HepG2 (cell line): ENCODE data around the gene TOP1. TPM values are rescaled to one million over a fixed set of nuclear protein-coding genes. Genes with fewer than 3 reads are reported as not detected.

Experiments used
- ATAC-seq: fragments of 200-7000 bp; cut with Tn5 transposase; 3 replicates; pipeline ENCODE4 v1.9.1; 2020; ENCODE audit warnings: mild to moderate bottlenecking, moderate library complexity
- BruUV-seq: library from RNA; stranded (reverse); fragments of 400-500 nt; replicated peaks from 2 replicates; lab custom pipeline; 2021; lab: Mats Ljungman, UMichigan
- CTCF ChIA-PET: fragments of 300-600 bp; formaldehyde crosslinking; extraction: SDS; loops from one replicate; lab custom pipeline; 2021; ENCODE audit warnings: low total read pairs, inconsistent platforms, low intra/inter-chr PET ratio; lab: Yijun Ruan, JAX
- POLR2A ChIA-PET: fragments of 350-600 bp; sonication (Branson Sonifier 250); formaldehyde crosslinking; loops from one replicate; lab custom pipeline; 2020; ENCODE audit warnings: antibody characterized with exemption, inconsistent platforms; lab: Yijun Ruan, JAX
- DNase-seq: peaks from one replicate; pipeline ENCODE4 v3.0.0-alpha.2; 2015; ENCODE audit warnings: low spot score
- FAIRE-seq: peaks from 3 replicates; lab custom pipeline; 2011; peaks lifted over from hg19 to GRCh38; lab: Jason Lieb, UNC
- H2AFZ ChIP-seq: one replicate; pipeline ENCODE4 v1.6.1; 2011; ENCODE audit warnings: low read length, inconsistent platforms
- H3K27ac ChIP-seq: fragments of 300-600 bp; 3 replicates; pipeline ENCODE4 v1.8.0; 2011; ENCODE audit warnings: mixed run types, mild to moderate bottlenecking, mixed read lengths, low read length, inconsistent platforms; ENCODE audit not compliant: insufficient read depth; ENCODE audit errors: extremely low read length
- H3K27me3 ChIP-seq, 2 experiments: fragments of 200-600 bp in 1 of 2; 2 replicates in 1 of 2; 3 replicates in 1 of 2; pipeline versions ENCODE4 v1.6.0 to v1.8.0; 2011; ENCODE audit warnings: low read length in 2 of 2, mild to moderate bottlenecking in 2 of 2, moderate library complexity in 2 of 2, inconsistent platforms in 1 of 2; ENCODE audit not compliant: insufficient read depth in 2 of 2, control insufficient read depth in 1 of 2
- H3K36me3 ChIP-seq, 2 experiments: fragments of 200-600 bp in 1 of 2; replicated peaks in 1 of 2; 2 replicates in 1 of 2; 3 replicates in 1 of 2; pipeline versions ENCODE4 v1.5.1 to v1.8.0; 2011; ENCODE audit warnings: low read length in 2 of 2, inconsistent platforms in 1 of 2; ENCODE audit not compliant: insufficient read depth in 2 of 2, control insufficient read depth in 1 of 2
- H3K4me1 ChIP-seq: 2 replicates; pipeline ENCODE4 v1.5.1; 2012; ENCODE audit warnings: low read length, inconsistent platforms; ENCODE audit not compliant: insufficient read depth
- H3K4me2 ChIP-seq: 2 replicates; pipeline ENCODE4 v1.6.0; 2011; ENCODE audit warnings: low read depth, low read length, inconsistent platforms
- H3K4me3 ChIP-seq, 3 experiments: fragments of 200-600 bp in 1 of 3; sonication (generic), shearing (Covaris generic) in 1 of 3; replicated peaks in 1 of 3; 2 replicates each; pipeline ENCODE4 v1.5.1; 2011 to 2016; ENCODE audit warnings: low read length in 3 of 3, inconsistent platforms in 2 of 3, low read depth in 2 of 3, mild to moderate bottlenecking in 2 of 3, control low read depth in 1 of 3, mixed read lengths in 1 of 3; ENCODE audit not compliant: insufficient read depth in 1 of 3
- H3K79me2 ChIP-seq: one replicate; pipeline ENCODE4 v1.6.1; 2011; ENCODE audit warnings: low read length, inconsistent platforms; ENCODE audit not compliant: insufficient read depth
- H3K9ac ChIP-seq: 2 replicates; pipeline ENCODE4 v1.6.0; 2011; ENCODE audit warnings: mild to moderate bottlenecking, low read depth, low read length, inconsistent platforms; ENCODE audit not compliant: insufficient read depth
- H3K9me3 ChIP-seq: 2 replicates; pipeline ENCODE4 v1.5.1; 2012; ENCODE audit warnings: mild to moderate bottlenecking, low read length
- H4K20me1 ChIP-seq: 2 replicates; pipeline ENCODE4 v1.6.0; 2011; ENCODE audit warnings: inconsistent platforms, mild to moderate bottlenecking, low read length, moderate library complexity; ENCODE audit not compliant: insufficient read depth
- AGO1 ChIP-seq: fragments of 200-400 bp; formaldehyde crosslinking; IDR thresholded peaks from 2 replicates; pipeline ENCODE4 v1.6.1; 2017; ENCODE audit warnings: mild to moderate bottlenecking, low read depth, low read length, moderate library complexity; ENCODE audit not compliant: poor library complexity, severe bottlenecking
- ATF4 ChIP-seq, 2 experiments: fragments of 450-650 bp in 1 of 2; sonication (generic) in 1 of 2; formaldehyde crosslinking; IDR thresholded peaks; 2 replicates each; pipeline versions ENCODE4 v1.5.0 to v1.8.0; 2020 to 2022; ENCODE audit warnings: mild to moderate bottlenecking in 1 of 2, missing genetic modification reagents in 1 of 2
- EHMT2 ChIP-seq: fragments of 200-600 bp; sonication (generic); IDR thresholded peaks from 2 replicates; pipeline ENCODE4 v1.7.0; 2017; ENCODE audit warnings: antibody characterized with exemption, low read depth, low read length, borderline replicate concordance
- GATAD2A ChIP-seq: IDR thresholded peaks from 2 replicates; pipeline ENCODE4 v1.6.1; 2016
- GFI1 ChIP-seq: sonication (generic); formaldehyde crosslinking; IDR thresholded peaks from 2 replicates; pipeline ENCODE4 v1.5.0; 2020; ENCODE audit warnings: missing genetic modification reagents, mild to moderate bottlenecking, borderline replicate concordance
- KDM5A ChIP-seq: fragments of 200-600 bp; sonication (generic); IDR thresholded peaks from 2 replicates; pipeline ENCODE4 v1.7.0; 2018; ENCODE audit warnings: antibody characterized with exemption, mild to moderate bottlenecking, low read length, borderline replicate concordance
- KMT2B ChIP-seq: IDR thresholded peaks from 2 replicates; pipeline ENCODE4 v1.6.1; 2016; ENCODE audit warnings: missing genetic modification reagents, missing compliant biosample characterization
- LBX2 ChIP-seq: sonication (generic); formaldehyde crosslinking; IDR thresholded peaks from 2 replicates; pipeline ENCODE4 v1.5.0; 2020; ENCODE audit warnings: missing genetic modification reagents, mild to moderate bottlenecking, borderline replicate concordance
- PRDM15 ChIP-seq: sonication (generic); formaldehyde crosslinking; IDR thresholded peaks from 2 replicates; pipeline ENCODE4 v1.4.0; 2020; ENCODE audit warnings: missing genetic modification reagents
- PRMT3 ChIP-seq: sonication (generic); formaldehyde crosslinking; IDR thresholded peaks from 2 replicates; pipeline ENCODE4 v1.8.1; 2022; ENCODE audit warnings: low read depth, mild to moderate bottlenecking, moderate library complexity, missing genetic modification reagents, borderline replicate concordance
- YEATS2 ChIP-seq: sonication (generic); formaldehyde crosslinking; IDR thresholded peaks from 2 replicates; pipeline ENCODE4 v1.4.0; 2020; ENCODE audit warnings: missing genetic modification reagents, borderline replicate concordance
- ZFP36L1 ChIP-seq: sonication (generic); formaldehyde crosslinking; IDR thresholded peaks from 2 replicates; pipeline ENCODE4 v1.8.0; 2022; ENCODE audit warnings: mild to moderate bottlenecking, missing genetic modification reagents, moderate library complexity
- ZNF234 ChIP-seq: sonication (generic); formaldehyde crosslinking; conservative IDR thresholded peaks from 2 replicates; pipeline ENCODE4 v1.5.1; 2020; ENCODE audit warnings: mild to moderate bottlenecking, missing genetic modification reagents
- ZNF292 ChIP-seq: sonication (generic); formaldehyde crosslinking; IDR thresholded peaks from 2 replicates; pipeline ENCODE4 v1.8.1; 2022; ENCODE audit warnings: mild to moderate bottlenecking, low read depth, missing genetic modification reagents, borderline replicate concordance
- ZNF513 ChIP-seq: sonication (generic); formaldehyde crosslinking; conservative IDR thresholded peaks from 2 replicates; pipeline ENCODE4 v1.5.0; 2020; ENCODE audit warnings: missing genetic modification reagents
- WGBS: methylation state at CpG from one replicate; pipeline ENCODE4 v1.1.6; 2017; ENCODE audit warnings: low lambda C conversion rate; 5-methylcytosine and 5-hydroxymethylcytosine counted together
- in situ Hi-C: cut with HindIII; loops from 2 replicates; pipeline ENCODE4 v1.10.0; 2017; ENCODE audit warnings: low pct_unique_long_range_greater_than_20kb; ENCODE audit not compliant: extremely low pct_ligation_motif_present
- intact Hi-C: fragments of 100-400 bp; cut with micrococcal nuclease; formaldehyde crosslinking; loops from one replicate; pipeline ENCODE4 v1.10.0; 2022; ENCODE audit not compliant: unreplicated experiment
- polyA plus RNA-seq, 8 experiments: library from polyadenylated mRNA; depleted of rRNA in 3 of 8; stranded (reverse) in 7 of 8; unstranded in 1 of 8; fragments of >200 nt; fragmentation: Illumina TruSeq in 4 of 8; extraction: Trizol in 4 of 8; gene quantifications; 2 replicates each; pipeline versions ENCODE4 v1.2.1 to v1.2.3, GENCODE V29; 2011 to 2016; ENCODE audit warnings: low read depth in 4 of 8, missing spikeins in 1 of 8, mixed read lengths in 1 of 8; ENCODE audit not compliant: insufficient read depth in 1 of 8
- total RNA-seq, 5 experiments: library from RNA; depleted of rRNA; stranded (reverse); fragments of >200 nt; fragmentation: Illumina TruSeq; extraction: Trizol; gene quantifications; 2 replicates each; pipeline ENCODE4 v1.2.3, GENCODE V29; 2016; ENCODE audit warnings: low read depth in 1 of 5

TOP1 gene
- total and polyA plus RNA-seq, 2 of the 13 experiments (the other 11 are each of a cell fraction or from before 2014, with no cell fraction given) = 10.2 to 19.4 TPM

- TF ChIP-seq ZFP36L1 (CRISPR knock-in tag) = 0 out of 2 replicates have a peak, but pooled peaks have one; percentile 63
- TF ChIP-seq GFI1 = 0 out of 2 replicates have a peak, but pooled peaks have one; percentile 24
- 0 out of 2 replicates have a peak, but pooled peaks have one; percentile 6 for TF ChIP-seq GATAD2A (CRISPR knock-in tag)
- no peak for TF ChIP-seq KDM5A
Observed at GRCh38 chr20:41030531-41031242, 2.1 kb downstream of the TOP1 start (continued).

GRCh38 chr20:41031243-41031619 lies 2.6 kb downstream of the TOP1 start:
- peak overlapping the region; percentile 91 to 95 (median 95) for H3K4me3 ChIP-seq
- peak overlapping the region; percentile 94 for H3K4me2 ChIP-seq
- H3K4me1 ChIP-seq = peaks cover 79% of the 10 kb centered on the region
- in situ Hi-C loops (no loop called here), intact Hi-C loops (no loop called here)
- H3K36me3 ChIP-seq = peaks cover 4% of the 10 kb centered on the region in 2 experiments; a peak in 1 of 5 replicates
- no peaks in the 10 kb centered on the region for H3K9me3 ChIP-seq
- ChIA-PET CTCF (no interaction called here), POLR2A (interaction anchor here (1.3 to 2.1 kb wide), 3 partner anchors 14 to 25 kb away, joined by 3 to 5 read pairs (median 3); no protein-coding TSS in a partner anchor)
- H3K27me3 ChIP-seq = no peaks in the 10 kb centered on the region
- peaks cover 37% of the 10 kb centered on the region for H4K20me1 ChIP-seq
- FAIRE-seq (no peak), DNase-seq (no peak), ATAC-seq (no peak)
- peak overlapping the region; percentile 98; the same call in 1 of the 2 replicates for H3K9ac ChIP-seq
- H2AFZ ChIP-seq = no peak overlapping the region
- no TSS peak for BruUV-seq
- H3K27ac ChIP-seq = no peak overlapping the region
- peaks cover 75% of the 10 kb centered on the region for H3K79me2 ChIP-seq
- 90% methylated on average over 2 of the region's 2 CpGs for WGBS
- TF ChIP-seq KMT2B (CRISPR knock-in tag) (0 out of 2 replicates have a peak, but pooled peaks have one; percentile 10), ZNF292 (no peak), EHMT2 (no peak), PRDM15 (CRISPR knock-in tag) (no peak), YEATS2 (CRISPR knock-in tag) (no peak), ATF4 (CRISPR knock-in tag; IDR thresholded peaks at IDR 0.05) (no peak), LBX2 (CRISPR knock-in tag) (no peak), AGO1 (no peak), ZNF234 (no peak), PRMT3 (CRISPR knock-in tag) (no peak), ZNF513 (CRISPR knock-in tag) (no peak)
